Sigmoid colon (tissue), 7 donors: Measurements from ENCODE around the gene MED16. TPM values are rescaled to one million over a fixed set of nuclear protein-coding genes. Genes with fewer than 3 reads are reported as not detected.

Experiments used
- DNase-seq: peaks from one replicate; pipeline ENCODE4 v3.0.0-alpha.2; 2019
- H3K27ac ChIP-seq, 4 donors: fragments of 200-600 bp; sonication (generic); one replicate each; pipeline ENCODE4 v1.5.1; 2016 to 2019; ENCODE audit warnings: mild to moderate bottlenecking in 1 of 4
- H3K27me3 ChIP-seq, 3 donors: fragments of 200-600 bp; sonication (generic); one replicate each; pipeline ENCODE4 v1.5.1; 2019; ENCODE audit warnings: mild to moderate bottlenecking in 1 of 3
- H3K36me3 ChIP-seq, 4 donors: fragments of 200-600 bp; sonication (generic); one replicate each; pipeline ENCODE4 v1.5.1; 2016 to 2019
- H3K4me1 ChIP-seq, 4 donors: fragments of 200-600 bp; sonication (generic); one replicate each; pipeline ENCODE4 v1.5.1; 2017 to 2019
- H3K4me3 ChIP-seq, 4 donors: fragments of 200-600 bp; sonication (generic); one replicate each; pipeline ENCODE4 v1.5.1; 2017 to 2019; ENCODE audit warnings: mild to moderate bottlenecking in 2 of 4, moderate library complexity in 1 of 4
- H3K9me3 ChIP-seq, 4 donors: fragments of 200-600 bp in 3 of 4; sonication (generic) in 3 of 4; one replicate each; pipeline versions ENCODE4 v1.5.1 to v1.6.1; 2013 to 2019
- CTCF ChIP-seq, 4 experiments: fragments of 450-650 bp in 3 of 4; fragments of 200-600 bp in 1 of 4; IDR thresholded peaks; one replicate each; pipeline ENCODE4 v1.5.1; 2016 to 2019; ENCODE audit warnings: antibody characterized with exemption in 4 of 4, mild to moderate bottlenecking in 3 of 4, moderate library complexity in 2 of 4
- EP300 ChIP-seq, 4 donors: sonication (generic); formaldehyde crosslinking; IDR thresholded peaks; one replicate each; pipeline ENCODE4 v1.6.1; 2017; ENCODE audit warnings: antibody characterized with exemption in 4 of 4
- POLR2A ChIP-seq, 2 donors: fragments of 450-650 bp; IDR thresholded peaks; one replicate each; pipeline ENCODE4 v1.6.1; 2016; ENCODE audit warnings: antibody characterized with exemption in 2 of 2, mild to moderate bottlenecking in 2 of 2, moderate library complexity in 2 of 2
- POLR2AphosphoS5 ChIP-seq, 4 donors: sonication (generic); formaldehyde crosslinking; IDR thresholded peaks; one replicate each; pipeline ENCODE4 v1.6.1; 2017; ENCODE audit warnings: antibody characterized with exemption in 4 of 4
- WGBS, 2 donors: extraction: QIAGEN DNeasy Blood & Tissue Kit; methylation state at CpG; one replicate each; pipeline ENCODE4 v1.1.7; 2013; 5-methylcytosine and 5-hydroxymethylcytosine counted together
- intact Hi-C: fragments of 100-400 bp; cut with DNase I; formaldehyde crosslinking; loops from one replicate; pipeline ENCODE4 v1.15.1; 2023
- polyA plus RNA-seq, 3 donors: library from polyadenylated mRNA; stranded (reverse); fragments of 200-250 nt; gene quantifications; one replicate each; pipeline ENCODE4 v1.2.3, GENCODE V29; 2013
- total RNA-seq, 4 donors: library from RNA; depleted of rRNA; stranded (reverse); fragments of >200 nt; gene quantifications; one replicate each; pipeline ENCODE4 v1.1.0, GENCODE V29; 2016
- donor health status: healthy with polysubstance abuse.
- donor health status: Bipolar disorder and iron deficiency.
- donor health status: healthy.

Gene MED16
- total and polyA plus RNA-seq, 7 donors = 22.4 to 62.5 (median 33.2) TPM

DNA sequence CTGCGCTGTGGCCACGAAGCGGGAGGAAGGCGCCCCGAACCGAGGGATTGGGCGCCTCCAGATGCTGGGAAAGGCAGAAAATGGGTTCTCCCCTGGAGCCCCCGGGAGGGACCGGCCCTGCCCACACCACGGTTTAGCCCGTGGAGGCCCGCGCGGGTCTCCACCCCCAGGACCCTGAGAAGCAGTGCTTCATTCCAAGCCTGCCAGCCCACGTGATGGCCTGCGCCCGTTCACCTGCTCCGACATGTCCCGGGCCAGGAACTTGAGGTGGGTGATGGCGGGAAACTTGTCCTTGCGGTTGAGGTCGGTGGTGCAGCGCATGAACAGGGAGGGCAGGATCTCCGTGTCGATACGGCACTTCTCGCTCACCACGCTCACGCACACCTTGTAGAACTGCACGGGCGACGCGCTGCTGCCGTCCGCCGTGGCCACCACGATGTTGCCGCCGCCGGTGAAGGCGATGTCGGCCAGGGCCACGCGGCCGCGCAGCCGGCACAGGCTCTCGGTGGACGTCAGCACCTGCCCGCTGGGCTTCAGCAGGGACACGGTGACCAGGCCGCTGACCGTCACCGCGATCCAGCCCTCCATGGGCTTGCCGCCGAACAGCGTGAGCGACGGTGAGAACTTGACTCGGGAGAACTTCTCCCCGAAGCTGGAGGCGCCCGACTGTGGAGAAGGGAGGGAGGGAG is 7.3 kb downstream of the MED16 start:
- Histone ChIP-seq H3K4me3 (no peak overlapping the region), H3K9me3 (no peaks in the 10 kb centered on the region), H3K4me1 (no peaks in the 10 kb centered on the region), H3K27me3 (no peaks in the 10 kb centered on the region), H3K27ac (no peak overlapping the region), H3K36me3 (peaks cover 30 to 91% (median 56%) of the 10 kb centered on the region in 4 donors)
- 96 to 97% methylated on average over 64 of the region's 64 CpGs for WGBS, 2 donors
- intact Hi-C loops = no loop called here
- TF ChIP-seq EP300 (IDR thresholded peaks at IDR 0.05) (no peak), CTCF (IDR thresholded peaks at IDR 0.05) (no peak), POLR2AphosphoS5 (IDR thresholded peaks at IDR 0.05) (no peak), POLR2A (IDR thresholded peaks at IDR 0.05) (no peak)
- no peak for DNase-seq

DNA sequence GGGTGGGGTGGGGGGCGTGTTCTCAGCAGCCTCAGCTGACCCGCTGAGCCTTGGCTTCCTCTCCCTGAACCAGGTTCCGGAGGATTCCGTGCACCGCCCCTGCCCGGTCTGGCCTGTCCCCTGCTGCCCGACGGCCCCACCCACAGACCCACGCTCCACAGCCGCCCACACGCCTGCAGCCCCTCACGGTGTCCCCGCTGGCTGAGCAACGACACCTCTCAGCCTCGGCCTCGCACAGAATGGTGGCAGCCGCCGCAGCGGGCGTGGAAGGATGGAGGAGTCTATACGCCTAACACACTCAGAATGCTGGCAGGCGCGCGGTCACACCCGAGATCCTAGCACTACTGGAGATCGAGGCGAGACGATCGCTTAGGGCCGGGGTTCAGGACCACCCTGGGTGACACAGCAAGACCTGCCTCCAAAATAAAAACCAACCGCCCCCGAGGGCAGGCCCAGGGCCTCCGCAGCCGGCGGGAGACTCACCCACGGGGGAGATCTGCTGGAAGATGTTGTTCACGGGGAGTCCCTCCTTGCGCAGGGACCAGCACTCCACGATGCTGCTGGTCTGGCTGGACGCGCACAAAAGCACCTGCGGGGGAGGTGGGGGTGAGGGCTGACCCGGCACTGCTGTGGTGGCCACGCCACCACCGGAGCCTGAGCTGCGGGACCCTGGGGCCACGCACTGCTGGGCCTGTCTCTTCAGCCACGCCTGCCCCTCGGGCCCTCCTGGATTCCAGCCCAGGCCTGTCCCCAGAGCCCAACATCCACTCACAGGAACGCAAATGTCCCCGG is 8.4 kb downstream of the MED16 start:
- Histone ChIP-seq H3K4me3 (no peak overlapping the region), H3K27ac (no peak overlapping the region), H3K36me3 (peaks cover 41 to 95% (median 60%) of the 10 kb centered on the region in 4 donors), H3K27me3 (no peaks in the 10 kb centered on the region), H3K9me3 (no peaks in the 10 kb centered on the region), H3K4me1 (no peaks in the 10 kb centered on the region)
- no peak for TF ChIP-seq POLR2A (IDR thresholded peaks at IDR 0.05)
- no peak for TF ChIP-seq POLR2AphosphoS5 (IDR thresholded peaks at IDR 0.05)
- no peak for TF ChIP-seq CTCF (IDR thresholded peaks at IDR 0.05)
- TF ChIP-seq EP300 (IDR thresholded peaks at IDR 0.05) = no peak
- 95 to 96% methylated on average over 51 of the region's 51 CpGs for WGBS, 2 donors
- no peak for DNase-seq
- intact Hi-C loops = no loop called here

GRCh38 chr19:883661-884211 is 9.3 kb downstream of the MED16 start:
- H3K4me1 ChIP-seq = no peaks in the 10 kb centered on the region
- H3K27me3 ChIP-seq = no peaks in the 10 kb centered on the region
- no peak overlapping the region for H3K4me3 ChIP-seq
- intact Hi-C loops = no loop called here
- no peak overlapping the region for H3K27ac ChIP-seq
- H3K36me3 ChIP-seq = peaks cover 48 to 95% (median 63%) of the 10 kb centered on the region in 4 donors
- WGBS, 2 donors = 93 to 94% methylated on average over 22 of the region's 22 CpGs
- DNase-seq = no peak
- TF ChIP-seq CTCF (IDR thresholded peaks at IDR 0.05) (no peak), EP300 (IDR thresholded peaks at IDR 0.05) (no peak), POLR2AphosphoS5 (IDR thresholded peaks at IDR 0.05) (no peak), POLR2A (IDR thresholded peaks at IDR 0.05) (no peak)
- no peaks in the 10 kb centered on the region for H3K9me3 ChIP-seq

GRCh38 chr19:882871-883497 is 10.0 kb downstream of the MED16 start:
- intact Hi-C loops = no loop called here

More at GRCh38 chr19:882871-883497, 10.0 kb downstream of the MED16 start:
- H3K27me3 ChIP-seq = no peaks in the 10 kb centered on the region
- DNase-seq = no peak
- H3K9me3 ChIP-seq = no peaks in the 10 kb centered on the region
- H3K36me3 ChIP-seq = peaks cover 48 to 88% (median 61%) of the 10 kb centered on the region in 4 donors
- no peaks in the 10 kb centered on the region for H3K4me1 ChIP-seq
- TF ChIP-seq POLR2A (IDR thresholded peaks at IDR 0.05) (no peak), EP300 (IDR thresholded peaks at IDR 0.05) (no peak), CTCF (IDR thresholded peaks at IDR 0.05) (no peak), POLR2AphosphoS5 (IDR thresholded peaks at IDR 0.05) (no peak)
- no peak overlapping the region for H3K27ac ChIP-seq
- H3K4me3 ChIP-seq = no peak overlapping the region
- 94 to 97% methylated on average over 28 to 30 of the region's 30 CpGs for WGBS, 2 donors
